Measurements from ENCODE around the gene HDGFL1.

DNA sequence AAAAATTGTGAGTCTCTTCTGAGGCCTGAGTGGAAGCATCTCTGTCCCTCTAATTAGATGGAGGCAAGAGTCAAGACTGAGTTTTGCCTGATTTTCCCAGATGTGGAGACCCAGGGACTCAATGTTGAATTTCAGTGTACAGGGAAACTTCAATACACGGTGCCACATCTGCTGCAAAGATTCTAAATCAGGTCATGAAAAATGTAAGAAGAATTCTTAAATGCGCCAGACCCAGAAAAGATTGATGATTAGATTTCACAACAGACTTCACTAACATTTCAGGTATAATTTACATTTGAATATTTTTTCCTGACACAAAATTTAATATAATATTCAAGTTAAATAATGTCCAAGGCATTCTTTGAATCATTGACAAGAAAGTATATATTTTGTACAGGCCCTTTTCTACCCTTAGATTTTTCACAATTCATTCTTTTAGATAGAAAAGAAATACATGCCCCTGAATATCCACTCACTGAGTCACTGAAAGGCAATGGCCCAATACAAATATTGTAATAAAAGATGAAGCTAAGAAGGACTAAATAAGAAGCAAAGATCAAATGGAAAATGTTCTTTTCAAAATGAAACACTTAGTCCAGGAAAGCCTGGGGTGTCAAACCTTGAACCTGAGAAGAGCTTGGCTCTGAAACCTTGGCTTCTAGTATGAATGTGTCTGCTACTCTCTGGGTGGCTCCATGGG is 18.2 kb upstream of the HDGFL1 start:
- TF ChIP-seq, protein P1, sequence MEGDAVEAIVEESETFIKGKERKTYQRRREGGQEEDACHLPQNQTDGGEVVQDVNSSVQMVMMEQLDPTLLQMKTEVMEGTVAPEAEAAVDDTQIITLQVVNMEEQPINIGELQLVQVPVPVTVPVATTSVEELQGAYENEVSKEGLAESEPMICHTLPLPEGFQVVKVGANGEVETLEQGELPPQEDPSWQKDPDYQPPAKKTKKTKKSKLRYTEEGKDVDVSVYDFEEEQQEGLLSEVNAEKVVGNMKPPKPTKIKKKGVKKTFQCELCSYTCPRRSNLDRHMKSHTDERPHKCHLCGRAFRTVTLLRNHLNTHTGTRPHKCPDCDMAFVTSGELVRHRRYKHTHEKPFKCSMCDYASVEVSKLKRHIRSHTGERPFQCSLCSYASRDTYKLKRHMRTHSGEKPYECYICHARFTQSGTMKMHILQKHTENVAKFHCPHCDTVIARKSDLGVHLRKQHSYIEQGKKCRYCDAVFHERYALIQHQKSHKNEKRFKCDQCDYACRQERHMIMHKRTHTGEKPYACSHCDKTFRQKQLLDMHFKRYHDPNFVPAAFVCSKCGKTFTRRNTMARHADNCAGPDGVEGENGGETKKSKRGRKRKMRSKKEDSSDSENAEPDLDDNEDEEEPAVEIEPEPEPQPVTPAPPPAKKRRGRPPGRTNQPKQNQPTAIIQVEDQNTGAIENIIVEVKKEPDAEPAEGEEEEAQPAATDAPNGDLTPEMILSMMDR (tag by site-specific recombination; IDR thresholded peaks at IDR 0.05), result no peak
- TF ChIP-seq SETDB1 (IDR thresholded peaks at IDR 0.05; ENCODE audit: insufficient read length, low read length), result no peak

Measured in HEK293 (cell line).